AG04450 (cell line): ENCODE results near the gene SLC47A2. TPM values are rescaled to one million over a fixed set of nuclear protein-coding genes. Genes with fewer than 3 reads are reported as not detected.

ENCODE experiments used
- CTCF ChIA-PET: fragments of 300-600, 350-600 bp; formaldehyde crosslinking; extraction: SDS; loops from one replicate; lab custom pipeline; 2022; ENCODE audit warnings: antibody characterized with exemption, inconsistent platforms; lab: Charles Lee
- POLR2A ChIA-PET: fragments of 350-600 bp; formaldehyde crosslinking; extraction: SDS; loops from one replicate; lab custom pipeline; 2021; ENCODE audit warnings: antibody characterized with exemption, inconsistent platforms; lab: Yijun Ruan, JAX
- DNase-seq: peaks from one replicate; pipeline ENCODE4 v3.0.0-alpha.2; 2011; ENCODE audit warnings: low read depth, low spot score
- H3K27ac ChIP-seq: one replicate; pipeline ENCODE4 v1.5.1; 2012; ENCODE audit warnings: low read depth, low read length, control low read depth
- H3K27me3 ChIP-seq: one replicate; pipeline ENCODE4 v1.6.0; 2012; ENCODE audit warnings: low read length; ENCODE audit not compliant: control insufficient read depth, insufficient read depth
- H3K4me3 ChIP-seq: 2 replicates; pipeline ENCODE4 v1.5.1; 2011; ENCODE audit warnings: mild to moderate bottlenecking, low read depth, low read length, control low read depth
- H3K9me3 ChIP-seq: 2 replicates; pipeline ENCODE4 v1.5.1; 2012; ENCODE audit warnings: low read length; ENCODE audit not compliant: control insufficient read depth, insufficient read depth
- polyA plus RNA-seq: library from polyadenylated mRNA; depleted of rRNA; stranded (reverse); fragments of >200 nt; gene quantifications from 2 replicates; pipeline ENCODE4 v1.2.3, GENCODE V29; 2011
- TF ChIP-seq, protein P1 (sequence below): IDR thresholded peaks from 2 replicates; pipeline ENCODE4 v1.5.1; 2011; ENCODE audit warnings: low read depth, low read length, control low read depth, inconsistent platforms

SLC47A2 gene
- polyA plus RNA-seq, 1 experiment: not detected

DNA sequence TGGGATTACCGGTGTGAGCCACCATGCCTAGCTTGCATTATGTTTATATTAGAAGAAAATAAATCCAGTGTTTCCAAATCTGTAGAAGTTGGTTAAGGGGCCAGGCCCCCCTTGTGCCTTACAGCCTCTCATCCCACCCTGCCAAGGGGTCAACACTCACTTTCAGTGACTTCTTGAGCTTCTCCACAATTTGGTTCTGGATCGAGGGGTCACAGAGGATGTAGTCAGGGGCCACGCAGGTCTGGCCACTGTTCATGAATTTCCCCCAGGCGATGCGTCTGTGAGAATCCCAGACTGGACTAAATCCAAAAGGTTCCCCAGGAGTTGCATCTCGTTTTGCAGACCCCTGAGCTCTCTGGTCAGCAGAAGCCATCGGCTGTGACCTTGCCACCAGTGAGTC, 24.5 kb upstream of the SLC47A2 start:
- POLR2A ChIA-PET: no interaction called here
- Histone ChIP-seq H3K27ac (no peak overlapping the region), H3K9me3 (no peaks in the 10 kb centered on the region), H3K4me3 (no peak overlapping the region), H3K27me3 (peaks cover 20% of the 10 kb centered on the region)
- TF ChIP-seq, protein P1, sequence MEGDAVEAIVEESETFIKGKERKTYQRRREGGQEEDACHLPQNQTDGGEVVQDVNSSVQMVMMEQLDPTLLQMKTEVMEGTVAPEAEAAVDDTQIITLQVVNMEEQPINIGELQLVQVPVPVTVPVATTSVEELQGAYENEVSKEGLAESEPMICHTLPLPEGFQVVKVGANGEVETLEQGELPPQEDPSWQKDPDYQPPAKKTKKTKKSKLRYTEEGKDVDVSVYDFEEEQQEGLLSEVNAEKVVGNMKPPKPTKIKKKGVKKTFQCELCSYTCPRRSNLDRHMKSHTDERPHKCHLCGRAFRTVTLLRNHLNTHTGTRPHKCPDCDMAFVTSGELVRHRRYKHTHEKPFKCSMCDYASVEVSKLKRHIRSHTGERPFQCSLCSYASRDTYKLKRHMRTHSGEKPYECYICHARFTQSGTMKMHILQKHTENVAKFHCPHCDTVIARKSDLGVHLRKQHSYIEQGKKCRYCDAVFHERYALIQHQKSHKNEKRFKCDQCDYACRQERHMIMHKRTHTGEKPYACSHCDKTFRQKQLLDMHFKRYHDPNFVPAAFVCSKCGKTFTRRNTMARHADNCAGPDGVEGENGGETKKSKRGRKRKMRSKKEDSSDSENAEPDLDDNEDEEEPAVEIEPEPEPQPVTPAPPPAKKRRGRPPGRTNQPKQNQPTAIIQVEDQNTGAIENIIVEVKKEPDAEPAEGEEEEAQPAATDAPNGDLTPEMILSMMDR: no peak
- CTCF ChIA-PET: interaction anchor here (0.9 kb wide), 1 partner anchor 21 kb away, joined by 3 read pairs; no protein-coding TSS in a partner anchor
- no peak for DNase-seq

- DNase-seq: no peak
- CTCF ChIA-PET: no interaction called here
- H3K4me3 ChIP-seq: no peak overlapping the region
These were observed 23.1 kb upstream of the SLC47A2 start for GRCh38 chr17:19739241-19740201.

DNA sequence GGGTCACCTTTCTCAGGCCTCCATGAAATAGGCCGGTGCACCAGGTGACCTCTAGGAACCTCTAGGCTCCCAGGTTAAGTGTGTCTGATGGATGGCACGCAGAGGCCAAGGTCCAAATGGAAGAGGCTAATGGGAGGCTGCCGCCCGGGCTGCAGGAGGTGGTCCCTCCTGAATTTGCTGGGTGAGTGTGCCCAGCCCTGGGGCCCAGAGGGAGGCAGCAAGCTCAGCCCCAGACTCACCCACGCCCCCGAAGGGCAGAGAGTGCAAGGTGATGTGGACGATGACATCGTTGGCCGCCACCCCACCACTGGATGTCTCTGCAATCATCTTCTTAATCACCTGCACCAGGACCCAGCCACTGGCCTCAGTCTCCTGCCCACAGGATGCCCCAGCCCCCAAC, 22.4 kb upstream of the SLC47A2 start:
- Histone ChIP-seq H3K9me3 (no peaks in the 10 kb centered on the region), H3K27me3 (peaks cover 25% of the 10 kb centered on the region), H3K4me3 (no peak overlapping the region), H3K27ac (no peak overlapping the region)
- DNase-seq: no peak
- TF ChIP-seq, protein P1: no peak
- CTCF ChIA-PET: no interaction called here
- POLR2A ChIA-PET: no interaction called here

More at GRCh38 chr17:19739241-19740201, 23.1 kb upstream of the SLC47A2 start:
- Histone ChIP-seq H3K27ac (no peak overlapping the region), H3K27me3 (peaks cover 20% of the 10 kb centered on the region), H3K9me3 (no peaks in the 10 kb centered on the region)
- TF ChIP-seq, protein P1: no peak
- POLR2A ChIA-PET: no interaction called here

- ChIA-PET CTCF (no interaction called here), POLR2A (no interaction called here)
- TF ChIP-seq, protein P1: no peak
- Histone ChIP-seq H3K27ac (no peak overlapping the region), H3K9me3 (no peaks in the 10 kb centered on the region), H3K4me3 (no peak overlapping the region), H3K27me3 (peaks cover 29% of the 10 kb centered on the region)
- DNase-seq: no peak
These were observed 21.7 kb upstream of the SLC47A2 start for GRCh38 chr17:19738073-19738449.
